HG02973 (cell line): Measurements from ENCODE around the gene ROBO1.

Source experiments
- ATAC-seq: cut with Tn5 transposase; IDR thresholded peaks from one replicate; pipeline ENCODE4 v1.9.1; 2021; ENCODE audit warnings: moderate library complexity; ENCODE audit not compliant: unreplicated experiment

ROBO1 gene

DNA sequence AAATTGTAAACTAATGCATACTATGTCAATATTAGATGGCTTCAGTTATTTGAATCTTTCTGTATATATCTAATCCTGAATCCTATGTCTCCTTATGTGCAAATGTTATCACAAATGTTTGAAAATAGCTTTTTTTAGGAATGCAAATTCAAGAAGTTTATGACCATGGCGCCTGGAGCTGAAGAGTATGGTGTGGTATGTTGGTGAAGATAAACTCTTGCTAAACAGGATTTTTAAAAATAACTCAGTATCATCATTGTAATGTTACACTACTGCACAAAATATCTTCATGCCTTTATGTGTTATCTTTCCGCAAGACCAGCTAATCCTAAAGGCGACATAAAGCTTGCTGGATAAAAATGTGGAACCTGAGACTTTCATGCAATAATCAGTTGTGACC lies 382.6 kb downstream of the ROBO1 start:
- no peak for ATAC-seq

DNA sequence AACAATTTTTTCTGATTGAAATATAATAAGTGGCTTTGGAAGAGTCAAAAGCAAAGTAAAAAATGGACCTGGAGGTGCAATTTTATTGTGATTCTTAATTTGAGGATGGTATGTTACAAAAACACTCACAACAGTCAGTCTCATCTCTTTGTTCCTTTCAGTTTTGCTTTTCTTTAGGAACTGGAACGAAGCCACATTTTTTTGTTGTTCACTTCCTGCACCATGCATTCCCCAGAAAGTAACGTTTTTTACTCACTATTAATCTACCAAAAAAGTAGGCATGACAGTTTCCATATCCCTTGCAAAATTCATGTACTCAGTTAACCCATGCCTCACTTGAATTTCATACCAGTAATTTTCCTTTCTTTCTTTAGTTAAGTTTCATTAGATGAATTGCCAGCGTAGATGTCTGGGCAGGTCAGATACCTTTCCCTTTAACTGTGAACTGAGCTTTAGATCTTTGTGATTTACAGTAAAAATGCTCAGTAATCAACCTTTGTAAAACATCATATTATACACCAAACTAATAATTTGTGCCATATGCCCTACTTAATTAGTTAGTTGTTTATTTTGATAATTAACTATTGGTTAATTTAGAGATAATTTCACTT lies 384.3 kb downstream of the ROBO1 start:
- no peak for ATAC-seq

DNA sequence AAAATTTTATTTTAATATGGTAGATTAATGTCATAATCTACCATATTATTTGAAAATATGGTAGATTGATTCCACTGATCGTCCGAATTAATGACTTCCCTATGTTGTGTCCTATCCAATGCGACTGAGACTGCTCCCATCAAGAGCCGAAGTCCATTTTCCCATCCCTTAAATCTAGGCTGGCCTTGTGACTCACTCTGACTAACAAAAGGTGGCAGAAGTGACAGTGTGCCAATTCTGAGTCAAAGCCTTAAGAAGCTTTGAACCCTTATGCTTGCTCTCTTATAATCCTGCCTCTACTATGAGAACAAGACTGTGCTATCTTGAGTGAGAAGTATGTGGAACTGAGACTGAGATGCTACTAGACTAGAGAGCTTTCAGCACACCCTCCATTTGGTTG lies 387.2 kb downstream of the ROBO1 start:
- ATAC-seq, result no peak

DNA sequence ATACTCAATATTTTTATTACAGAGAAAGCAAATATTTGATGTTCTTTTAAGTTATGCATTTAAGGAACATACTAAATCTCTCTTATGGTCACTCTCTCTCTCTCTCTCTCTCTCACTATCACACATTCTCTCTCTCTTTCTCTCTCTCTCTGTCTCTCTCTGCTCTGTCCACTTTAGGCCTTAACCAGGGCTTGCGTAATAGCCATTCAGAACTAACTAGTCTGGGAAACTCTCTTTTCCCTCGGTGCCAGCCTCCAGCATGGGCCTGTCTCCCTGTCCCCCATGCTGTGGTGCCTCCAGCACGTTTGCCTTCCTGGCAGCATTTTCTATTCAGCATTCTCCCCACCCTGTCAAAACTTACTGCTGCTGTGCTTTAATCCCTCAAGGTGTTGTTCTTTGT lies 389.7 kb downstream of the ROBO1 start:
- ATAC-seq, result no peak

DNA sequence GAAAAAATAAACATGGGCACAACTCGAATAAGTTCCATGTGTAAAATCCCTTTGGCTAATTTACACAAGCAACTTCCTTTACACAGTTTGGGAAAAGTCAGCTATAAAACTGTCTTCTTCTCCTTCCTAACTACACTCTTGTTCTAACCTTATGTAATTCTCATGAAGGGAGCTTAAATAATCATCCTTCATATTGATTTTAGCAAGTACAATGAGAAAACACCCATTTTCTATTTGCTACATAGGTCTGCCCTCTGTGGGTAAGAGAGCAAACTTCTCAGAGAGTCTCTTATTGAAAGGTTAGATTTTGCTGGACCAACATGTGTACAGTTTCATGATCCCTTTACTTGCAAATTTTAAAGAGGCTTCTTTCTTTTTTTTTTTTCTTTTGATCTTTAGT lies 398.5 kb downstream of the ROBO1 start:
- ATAC-seq, result no peak

DNA sequence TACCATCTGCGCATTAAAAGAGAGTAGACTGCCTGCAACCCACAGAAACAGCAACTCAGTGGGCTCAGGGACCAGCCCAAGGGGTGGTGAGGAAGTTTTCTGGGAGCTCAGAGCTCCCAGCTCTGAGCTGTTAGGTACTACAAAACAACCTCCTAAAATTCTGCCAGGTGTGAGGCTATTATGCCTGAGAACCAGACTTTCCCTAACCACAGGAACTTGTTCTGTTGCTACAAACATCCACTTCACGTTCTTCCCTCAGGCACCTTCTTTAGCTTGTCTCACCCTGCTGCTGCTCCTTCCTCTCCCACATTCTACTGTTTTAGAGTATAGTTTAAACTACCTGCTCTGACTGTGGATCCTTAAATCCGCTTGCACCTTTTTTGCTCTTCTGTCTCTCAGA lies 399.4 kb downstream of the ROBO1 start:
- no peak for ATAC-seq

DNA sequence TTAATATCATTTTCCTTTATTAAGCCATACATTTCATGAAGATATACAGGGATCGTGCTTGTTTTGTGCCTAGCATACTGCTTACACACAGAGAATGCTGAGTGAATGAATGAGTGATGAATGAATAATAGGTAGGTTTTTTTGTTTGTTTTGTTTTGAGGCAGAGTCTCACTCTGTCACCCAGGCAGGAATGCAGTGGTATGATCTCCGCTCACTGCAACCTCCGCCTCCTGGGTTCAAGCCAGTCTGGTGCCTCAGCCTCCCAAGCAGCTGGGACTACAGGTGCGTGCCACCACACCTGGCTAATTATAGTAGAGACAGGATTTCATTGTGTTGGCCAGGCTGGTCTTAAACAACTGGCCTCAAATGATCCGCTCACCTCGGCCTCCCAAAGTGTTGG lies 400.0 kb downstream of the ROBO1 start:
- no peak for ATAC-seq

DNA sequence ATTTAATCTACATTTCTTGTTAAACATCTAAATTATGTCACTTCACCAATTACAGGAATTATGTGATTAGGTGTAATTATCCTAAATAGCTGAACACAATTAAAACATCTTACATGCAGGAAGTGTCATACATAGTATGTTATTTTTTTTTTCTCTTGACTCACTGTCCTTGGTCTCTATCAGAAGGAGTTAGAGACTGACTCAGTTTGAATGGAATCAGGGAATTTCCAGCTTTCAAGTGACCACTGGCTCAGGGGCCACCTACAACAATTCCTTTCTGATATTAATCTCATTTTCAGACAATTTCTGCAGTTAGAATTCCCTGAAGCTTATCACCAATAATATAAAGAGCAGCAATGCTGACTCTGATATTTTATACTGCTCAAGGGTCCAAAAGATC lies 400.7 kb downstream of the ROBO1 start:
- no peak for ATAC-seq

DNA sequence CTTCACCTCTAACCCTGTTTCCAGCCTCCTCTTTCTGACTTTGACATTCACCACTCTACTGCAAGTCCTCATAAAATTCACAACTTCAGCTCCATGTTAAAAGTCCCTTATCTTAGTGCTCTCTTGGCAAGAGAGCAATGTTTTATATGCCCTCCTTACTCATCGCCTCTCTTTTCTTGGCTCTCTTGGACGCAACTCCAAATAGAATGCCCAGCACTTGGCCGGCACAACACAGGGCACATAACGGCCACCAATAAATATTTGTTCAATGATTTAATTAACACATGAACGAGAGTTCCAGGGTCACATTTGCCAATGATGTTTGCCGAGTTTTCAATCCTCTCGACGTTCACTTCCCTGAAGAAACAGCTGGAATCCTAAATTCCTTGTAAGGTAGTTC lies 401.4 kb downstream of the ROBO1 start:
- no peak for ATAC-seq

DNA sequence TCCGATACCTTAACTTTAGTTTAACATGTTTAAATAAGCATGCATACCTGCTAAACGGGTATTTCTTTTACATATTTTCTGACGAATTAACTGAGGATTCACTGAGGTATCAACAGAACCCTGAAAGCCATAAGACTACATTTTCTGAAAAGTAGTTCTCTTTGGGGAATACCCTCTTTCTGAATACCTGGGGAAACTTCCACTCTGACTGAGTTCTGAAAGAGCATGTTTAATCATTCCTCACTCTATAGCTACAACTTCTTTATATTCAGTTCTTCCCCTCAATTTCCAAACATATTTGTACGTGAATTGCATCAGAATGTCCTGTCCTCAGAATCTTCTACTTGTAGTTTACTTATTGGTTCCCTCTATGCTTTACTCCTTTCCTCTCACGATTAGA lies 403.0 kb downstream of the ROBO1 start:
- no peak for ATAC-seq

DNA sequence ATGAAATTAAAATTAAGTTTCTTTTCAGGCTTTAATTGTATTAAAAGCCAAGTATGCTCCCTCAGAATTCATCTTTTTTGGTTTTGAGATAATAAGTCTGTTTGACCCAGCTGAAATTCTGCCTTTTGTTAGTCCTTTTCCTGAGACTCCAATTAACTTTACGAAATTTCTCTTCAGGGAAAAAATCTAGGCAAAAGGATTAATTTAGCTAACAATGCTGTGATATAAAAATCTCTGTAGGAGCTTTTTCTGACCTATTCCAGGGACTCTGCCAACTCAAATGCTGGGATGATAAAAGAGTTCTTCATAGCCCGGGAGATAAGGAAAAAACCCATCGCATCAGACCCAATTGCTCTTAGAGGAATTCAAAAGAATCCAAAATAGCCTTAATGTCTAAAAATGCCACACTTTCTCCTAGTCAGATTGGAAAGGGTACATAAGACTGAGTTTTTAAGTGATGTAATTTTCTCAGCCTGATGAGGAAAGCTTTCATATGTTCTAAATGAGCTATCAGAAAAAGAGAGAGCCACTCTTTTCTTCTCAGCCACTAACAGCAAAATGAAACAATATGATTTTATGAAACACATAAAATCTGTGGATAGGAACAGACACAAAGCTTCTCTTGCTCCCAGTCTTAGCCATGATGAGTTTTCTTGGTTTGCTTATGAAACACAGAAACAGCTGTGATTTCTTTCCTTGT lies 405.1 kb downstream of the ROBO1 start:
- no peak for ATAC-seq

DNA sequence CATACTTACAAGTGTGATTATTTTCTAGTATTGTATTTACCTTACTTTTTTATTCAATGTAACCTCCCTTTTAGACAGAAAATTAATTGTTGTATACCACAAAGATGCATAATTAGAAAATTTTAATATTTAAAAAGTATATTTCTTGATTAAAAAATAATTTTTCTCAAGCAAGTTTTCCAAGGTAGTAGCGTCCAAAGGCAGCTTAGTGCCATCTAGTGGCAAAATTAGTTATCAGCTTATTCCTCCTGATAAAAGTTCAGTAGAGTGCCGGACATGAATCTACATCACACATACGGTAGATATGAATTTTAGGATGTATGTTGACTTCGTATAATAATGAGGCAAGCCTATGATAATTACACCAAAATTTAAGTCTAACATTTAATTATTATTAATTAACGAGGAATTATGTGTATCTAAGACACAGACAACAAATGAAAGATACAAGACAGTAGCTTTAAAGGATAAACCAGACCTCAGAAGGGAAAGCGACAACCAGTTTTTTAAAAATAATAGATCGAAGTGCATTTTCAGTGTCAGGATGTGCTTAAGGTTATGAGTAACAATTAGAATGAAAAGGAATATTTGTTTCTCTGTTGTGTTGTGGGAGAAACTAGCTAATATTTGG lies 405.9 kb downstream of the ROBO1 start:
- peak; percentile 78 for ATAC-seq

DNA sequence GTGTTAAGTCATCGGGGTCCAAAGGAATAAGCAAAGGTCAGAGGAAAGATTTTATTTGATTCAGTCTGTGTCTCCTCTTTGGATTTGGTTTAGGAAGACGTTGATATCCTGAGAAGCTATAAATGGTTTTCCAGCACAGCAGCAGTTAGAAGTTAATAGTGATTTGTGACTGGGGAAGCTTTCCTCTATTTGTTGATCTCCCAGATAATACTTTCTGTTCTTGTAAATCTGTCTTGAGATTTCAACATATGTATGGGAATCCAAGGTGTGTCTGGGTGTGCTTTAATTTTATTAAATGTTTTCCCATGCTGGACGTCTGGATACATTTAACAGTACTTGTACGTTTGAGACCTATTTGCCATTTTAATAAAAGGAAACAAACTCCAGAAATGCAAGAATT lies 409.5 kb downstream of the ROBO1 start:
- no peak for ATAC-seq

DNA sequence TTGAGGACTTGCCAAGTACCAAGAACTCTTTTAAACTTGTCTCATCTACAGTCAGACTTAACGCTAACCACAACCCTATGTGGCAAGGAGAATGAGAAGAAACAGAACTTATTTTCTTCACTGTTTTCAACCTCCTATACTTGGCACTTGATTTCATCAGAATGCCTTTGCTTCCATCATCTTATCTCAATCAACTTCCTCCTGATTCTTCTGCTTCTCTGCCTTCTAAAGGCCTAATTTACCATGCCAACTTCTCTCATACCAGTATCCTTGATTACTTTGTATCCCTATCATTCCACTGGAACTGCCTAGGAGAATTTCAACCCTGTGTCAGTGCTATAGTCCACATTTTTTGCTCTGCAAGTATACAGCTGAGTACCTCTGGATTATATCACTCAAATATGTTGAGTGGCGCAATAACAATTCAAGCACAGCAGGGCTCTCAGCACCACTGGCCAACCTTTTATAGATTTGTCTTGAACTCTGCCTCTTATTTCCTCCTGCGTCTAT lies 413.6 kb downstream of the ROBO1 start:
- ATAC-seq, result no peak

DNA sequence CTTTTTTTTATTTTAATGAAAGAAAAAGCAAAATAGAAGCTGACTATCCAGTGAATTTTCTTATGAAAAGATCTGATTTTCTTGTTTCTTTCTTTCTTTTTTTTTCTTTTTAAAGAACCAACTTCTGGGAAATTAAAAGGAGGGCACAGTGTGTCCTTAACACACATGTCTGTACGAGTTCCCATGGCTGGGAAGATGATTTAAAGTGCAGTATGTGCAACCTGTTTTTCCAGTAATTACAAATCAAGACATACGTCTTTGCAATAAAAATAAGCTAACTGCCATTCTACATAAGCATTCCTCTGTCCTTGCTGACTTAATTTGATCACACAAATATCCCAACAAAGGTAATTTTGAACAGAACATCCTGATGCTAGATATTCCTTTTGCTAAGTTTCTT lies 416.1 kb downstream of the ROBO1 start:
- no peak for ATAC-seq

DNA sequence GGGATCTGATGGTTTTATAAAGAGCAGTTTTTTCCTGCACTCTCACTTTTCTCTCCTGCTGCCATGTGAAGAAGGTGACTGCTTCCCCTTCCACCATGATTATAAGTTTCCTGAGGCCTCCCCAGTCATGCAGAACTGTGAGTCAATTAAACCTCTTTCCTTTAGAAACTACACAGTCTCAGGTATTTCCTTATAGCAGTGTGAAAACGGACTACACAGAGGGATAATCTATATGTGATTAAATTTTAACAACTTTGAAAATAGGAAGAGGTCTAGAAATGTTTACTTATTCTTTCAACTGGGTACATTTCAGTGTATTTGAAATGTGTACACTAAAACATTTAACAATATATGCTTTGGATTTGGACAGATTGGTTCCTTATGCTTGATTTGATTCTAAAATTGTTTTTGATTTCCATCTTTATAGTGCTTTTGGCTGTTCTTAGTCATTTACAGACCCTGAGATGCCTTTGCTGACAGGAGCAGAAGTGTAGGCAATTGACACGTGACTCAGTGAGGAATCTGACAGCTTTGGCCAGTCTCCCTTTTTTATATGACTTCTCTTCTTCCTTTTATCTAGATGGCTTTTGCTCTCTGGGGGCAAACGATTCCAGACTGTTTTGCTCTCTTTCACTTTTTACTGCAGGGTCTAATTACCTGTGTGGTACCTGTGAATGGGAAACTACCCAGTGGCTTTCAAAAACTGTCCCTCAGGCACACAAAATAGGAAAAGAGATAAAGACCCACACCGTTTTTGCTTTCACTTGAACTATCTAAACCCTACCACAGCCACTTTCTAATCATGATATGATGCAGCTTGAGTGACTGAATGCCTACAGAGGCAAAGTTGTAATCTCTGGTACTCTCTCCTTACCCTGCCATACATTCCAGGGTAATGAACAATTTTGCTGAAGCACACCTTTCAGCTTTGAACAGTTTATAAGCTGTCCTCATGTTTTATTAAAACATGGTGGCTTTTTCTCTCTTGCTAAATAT lies 422.6 kb downstream of the ROBO1 start:
- no peak for ATAC-seq

DNA sequence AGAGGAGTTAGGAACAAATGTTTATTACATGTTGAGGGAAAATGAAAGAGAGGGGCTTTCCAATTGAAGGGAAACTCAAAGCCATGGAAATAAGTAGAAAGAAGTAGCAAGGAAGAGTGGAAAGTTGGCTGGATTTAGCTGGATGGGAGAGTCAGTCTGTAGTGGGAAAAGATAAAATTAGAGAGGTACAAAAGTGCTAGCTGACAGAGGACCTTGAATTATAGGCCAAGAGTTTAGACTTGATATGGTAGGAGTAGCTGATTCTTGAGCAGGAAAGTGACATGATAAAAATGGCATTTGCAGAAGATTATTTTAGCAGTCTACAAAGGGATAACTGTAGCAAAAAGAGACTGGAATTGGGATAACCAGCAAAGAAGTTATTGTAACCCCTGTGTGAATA lies 425.8 kb downstream of the ROBO1 start:
- no peak for ATAC-seq

DNA sequence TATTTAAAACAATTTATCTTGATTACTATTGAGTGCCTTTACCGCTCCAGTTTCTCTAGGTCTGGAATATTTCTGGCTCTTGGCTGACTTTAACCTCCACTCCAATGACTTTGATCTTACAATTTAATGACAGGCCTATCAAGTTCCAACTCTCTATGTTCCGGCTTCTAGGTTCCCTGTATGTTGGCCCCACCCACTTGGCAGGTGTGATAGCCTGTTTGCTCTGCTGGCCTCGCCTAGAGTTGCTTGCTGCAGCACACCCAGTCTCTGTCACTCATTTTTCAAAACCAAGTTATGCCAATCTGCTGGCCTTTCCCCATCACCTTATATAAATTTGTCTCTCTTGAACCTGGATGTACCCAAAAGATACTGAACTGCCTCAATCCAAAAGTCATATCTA lies 428.0 kb downstream of the ROBO1 start:
- no peak for ATAC-seq

DNA sequence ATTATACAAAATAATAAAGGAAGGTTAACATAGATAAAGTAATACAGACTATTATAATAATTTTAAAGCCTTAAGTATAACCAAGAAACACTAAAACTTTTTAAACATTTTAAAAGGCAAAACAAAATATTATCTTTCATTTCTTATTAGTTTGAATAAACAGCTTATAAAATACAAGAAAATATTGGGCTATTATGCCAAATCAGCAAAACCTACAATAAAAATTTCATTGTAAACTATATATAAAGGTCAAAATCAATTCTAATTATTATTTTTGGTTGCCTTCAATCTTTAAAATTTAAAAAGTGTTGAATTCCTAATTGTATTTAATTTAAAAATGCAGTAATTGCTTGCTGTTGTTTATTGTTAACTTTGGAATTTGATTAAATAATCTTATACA lies 430.0 kb downstream of the ROBO1 start:
- no peak for ATAC-seq

DNA sequence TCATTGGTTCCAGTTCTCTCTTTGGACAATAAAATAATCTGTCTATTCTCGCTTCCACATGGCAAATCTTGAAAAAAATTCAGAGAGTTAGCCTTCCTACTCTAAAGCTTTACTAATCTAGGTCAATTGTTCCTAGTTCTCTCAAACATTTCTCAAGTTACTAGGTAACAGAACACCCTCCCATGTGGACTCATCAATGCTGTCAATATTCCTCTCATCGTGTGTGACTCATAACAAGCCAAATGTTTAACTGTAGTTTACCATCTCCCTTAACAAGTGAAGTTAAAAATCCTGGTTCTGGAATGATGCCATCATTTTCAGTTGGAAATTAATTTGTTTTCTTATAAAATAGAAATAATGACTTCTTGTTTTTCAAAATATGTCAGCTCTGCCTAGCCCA lies 438.6 kb downstream of the ROBO1 start:
- ATAC-seq, result no peak

DNA sequence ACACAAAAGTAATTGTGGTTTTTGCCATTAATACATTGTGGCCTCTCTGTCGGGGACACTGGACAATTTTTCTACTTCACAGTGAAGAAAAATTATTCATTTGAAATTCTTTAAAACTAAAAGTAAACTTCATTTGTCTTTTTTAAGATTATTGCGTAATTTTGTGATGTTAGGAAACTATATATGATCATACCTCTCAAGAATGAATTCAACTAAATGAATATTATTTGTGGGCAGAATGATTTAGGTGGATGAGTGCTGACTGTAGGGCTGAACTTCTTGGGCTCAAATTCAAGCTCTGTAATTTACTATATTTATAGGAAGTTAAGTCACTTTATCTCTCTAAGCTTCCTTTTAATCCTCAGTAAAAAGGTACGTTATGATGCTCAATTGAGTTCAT lies 441.2 kb downstream of the ROBO1 start:
- ATAC-seq, result no peak
